BLaER1 (cell line): ENCODE measurements around the gene OPN3.

Source experiments
- H3K27ac ChIP-seq: shearing (Covaris generic); formaldehyde crosslinking; 2 replicates; pipeline ENCODE4 v1.8.1; 2022
- H3K27me3 ChIP-seq: shearing (Covaris generic); formaldehyde crosslinking; 2 replicates; pipeline ENCODE4 v1.8.1; 2022
- H3K36me3 ChIP-seq: shearing (Covaris generic); formaldehyde crosslinking; 2 replicates; pipeline ENCODE4 v1.8.1; 2022
- H3K4me1 ChIP-seq: shearing (Covaris generic); formaldehyde crosslinking; 2 replicates; pipeline ENCODE4 v1.8.1; 2022
- H3K4me2 ChIP-seq: shearing (Covaris generic); formaldehyde crosslinking; 2 replicates; pipeline ENCODE4 v1.8.1; 2022
- H3K4me3 ChIP-seq: shearing (Covaris generic); formaldehyde crosslinking; 2 replicates; pipeline ENCODE4 v1.8.1; 2022
- H3K9ac ChIP-seq: shearing (Covaris generic); formaldehyde crosslinking; 2 replicates; pipeline ENCODE4 v1.8.1; 2022
- H3K9me3 ChIP-seq: shearing (Covaris generic); formaldehyde crosslinking; 2 replicates; pipeline ENCODE4 v1.8.1; 2022
- H4K20me1 ChIP-seq: shearing (Covaris generic); formaldehyde crosslinking; 2 replicates; pipeline ENCODE4 v1.8.1; 2022
- Cebpa-rat ChIP-seq: shearing (Covaris generic); IDR thresholded peaks from 2 replicates; pipeline ENCODE4 v1.8.1; 2022

Gene OPN3

GRCh38 chr1:241596633-241597032 lies 43.5 kb downstream of the OPN3 start:
- Histone ChIP-seq H3K4me1 (peaks cover 37% of the 10 kb centered on the region), H3K9me3 (no peaks in the 10 kb centered on the region), H3K27ac (0 out of 2 replicates have a peak overlapping the region, but pooled peaks have one; percentile 10), H3K36me3 (peaks cover 53% of the 10 kb centered on the region), H3K4me3 (no peak overlapping the region), H4K20me1 (no peaks in the 10 kb centered on the region), H3K9ac (no peak overlapping the region), H3K4me2 (peak overlapping the region; percentile 66), H3K27me3 (no peaks in the 10 kb centered on the region)
- no peak for TF ChIP-seq Cebpa-rat

GRCh38 chr1:241593186-241593585 lies 47.0 kb downstream of the OPN3 start:
- Histone ChIP-seq H3K4me1 (peaks cover 22% of the 10 kb centered on the region), H3K9me3 (no peaks in the 10 kb centered on the region), H3K27me3 (no peaks in the 10 kb centered on the region), H3K4me3 (no peak overlapping the region), H3K27ac (no peak overlapping the region), H4K20me1 (no peaks in the 10 kb centered on the region), H3K36me3 (peaks cover 49% of the 10 kb centered on the region), H3K9ac (no peak overlapping the region), H3K4me2 (no peak overlapping the region)
- no peak for TF ChIP-seq Cebpa-rat

- Histone ChIP-seq H3K27me3 (no peaks in the 10 kb centered on the region), H3K27ac (no peak overlapping the region), H3K9me3 (no peaks in the 10 kb centered on the region), H4K20me1 (no peaks in the 10 kb centered on the region), H3K4me1 (peaks cover 15% of the 10 kb centered on the region), H3K4me3 (no peak overlapping the region), H3K9ac (no peak overlapping the region), H3K4me2 (no peak overlapping the region), H3K36me3 (peaks cover 49% of the 10 kb centered on the region)
- TF ChIP-seq Cebpa-rat: no peak
Observed at GRCh38 chr1:241592273-241592958, 47.8 kb downstream of the OPN3 start.

GRCh38 chr1:241591736-241592135 lies 48.4 kb downstream of the OPN3 start:
- H3K4me2 ChIP-seq: no peak overlapping the region
- peaks cover 48% of the 10 kb centered on the region for H3K36me3 ChIP-seq
- H4K20me1 ChIP-seq: no peaks in the 10 kb centered on the region

GRCh38 chr1:241591317-241591716 lies 48.9 kb downstream of the OPN3 start:
- H3K36me3 ChIP-seq: peaks cover 43% of the 10 kb centered on the region
- no peak overlapping the region for H3K27ac ChIP-seq
- no peak overlapping the region for H3K9ac ChIP-seq
- no peaks in the 10 kb centered on the region for H4K20me1 ChIP-seq
- H3K4me1 ChIP-seq: peaks cover 4% of the 10 kb centered on the region
- TF ChIP-seq Cebpa-rat: no peak
- no peak overlapping the region for H3K4me2 ChIP-seq
- H3K4me3 ChIP-seq: no peak overlapping the region
- H3K9me3 ChIP-seq: no peaks in the 10 kb centered on the region
- no peaks in the 10 kb centered on the region for H3K27me3 ChIP-seq

More at GRCh38 chr1:241591736-241592135, 48.4 kb downstream of the OPN3 start:
- Histone ChIP-seq H3K9me3 (no peaks in the 10 kb centered on the region), H3K27ac (no peak overlapping the region), H3K27me3 (no peaks in the 10 kb centered on the region), H3K4me1 (peaks cover 8% of the 10 kb centered on the region), H3K4me3 (no peak overlapping the region), H3K9ac (no peak overlapping the region)
- no peak for TF ChIP-seq Cebpa-rat

- peaks cover 38% of the 10 kb centered on the region for H3K36me3 ChIP-seq
- no peak overlapping the region for H3K4me2 ChIP-seq
- no peaks in the 10 kb centered on the region for H4K20me1 ChIP-seq
- H3K27me3 ChIP-seq: no peaks in the 10 kb centered on the region
- H3K4me1 ChIP-seq: no peaks in the 10 kb centered on the region
- no peak for TF ChIP-seq Cebpa-rat
- no peak overlapping the region for H3K4me3 ChIP-seq
- no peak overlapping the region for H3K9ac ChIP-seq
- H3K9me3 ChIP-seq: no peaks in the 10 kb centered on the region
- no peak overlapping the region for H3K27ac ChIP-seq
Observed at GRCh38 chr1:241590719-241591118, 49.5 kb downstream of the OPN3 start.

- H3K4me2 ChIP-seq: no peak overlapping the region
- TF ChIP-seq Cebpa-rat: no peak
- peaks cover 30% of the 10 kb centered on the region for H3K36me3 ChIP-seq
- H3K4me1 ChIP-seq: no peaks in the 10 kb centered on the region
- H4K20me1 ChIP-seq: no peaks in the 10 kb centered on the region
- H3K27me3 ChIP-seq: no peaks in the 10 kb centered on the region
- no peak overlapping the region for H3K4me3 ChIP-seq
- H3K27ac ChIP-seq: no peak overlapping the region
- H3K9ac ChIP-seq: no peak overlapping the region
- H3K9me3 ChIP-seq: no peaks in the 10 kb centered on the region
Observed at GRCh38 chr1:241589521-241589920, 50.6 kb downstream of the OPN3 start.

- no peaks in the 10 kb centered on the region for H3K4me1 ChIP-seq
- H4K20me1 ChIP-seq: no peaks in the 10 kb centered on the region
- H3K4me3 ChIP-seq: no peak overlapping the region
- no peak overlapping the region for H3K27ac ChIP-seq
- H3K9me3 ChIP-seq: peaks cover 5% of the 10 kb centered on the region; the same call in 1 of the 2 replicates
- peaks cover 16% of the 10 kb centered on the region for H3K36me3 ChIP-seq
- TF ChIP-seq Cebpa-rat: no peak
- no peaks in the 10 kb centered on the region for H3K27me3 ChIP-seq
- H3K9ac ChIP-seq: no peak overlapping the region
- H3K4me2 ChIP-seq: no peak overlapping the region
Observed at GRCh38 chr1:241586905-241587512, 53.2 kb downstream of the OPN3 start.

- no peak for TF ChIP-seq Cebpa-rat
- no peak overlapping the region for H3K4me2 ChIP-seq
- H3K9ac ChIP-seq: no peak overlapping the region
- peaks cover 25% of the 10 kb centered on the region for H3K36me3 ChIP-seq
- H3K4me3 ChIP-seq: no peak overlapping the region
- H3K4me1 ChIP-seq: no peaks in the 10 kb centered on the region
- peaks cover 23% of the 10 kb centered on the region for H3K9me3 ChIP-seq
- no peaks in the 10 kb centered on the region for H4K20me1 ChIP-seq
- no peak overlapping the region for H3K27ac ChIP-seq
- no peaks in the 10 kb centered on the region for H3K27me3 ChIP-seq
Observed at GRCh38 chr1:241582921-241583321, 57.2 kb downstream of the OPN3 start.

DNA sequence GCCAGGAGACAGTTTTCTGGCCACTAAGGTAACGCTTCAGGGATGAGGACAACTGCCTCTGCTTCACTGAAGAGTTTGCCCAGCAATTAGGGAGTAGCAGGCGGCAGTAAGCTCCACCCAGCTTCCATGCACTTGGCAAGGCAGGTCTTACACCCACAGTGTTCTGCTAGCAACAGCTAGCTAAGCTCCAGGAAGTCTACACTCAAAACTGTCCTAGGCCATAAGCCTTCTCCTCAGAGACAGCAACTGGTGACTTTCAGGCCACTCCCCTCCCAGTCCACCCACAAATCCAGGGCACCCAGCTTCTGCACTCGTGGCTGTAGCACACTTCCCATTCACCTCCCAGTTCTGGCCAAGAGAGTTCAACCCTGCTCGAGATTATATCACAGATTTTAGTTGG lies 60.7 kb downstream of the OPN3 start:
- Histone ChIP-seq H3K4me3 (no peak overlapping the region), H3K27ac (no peak overlapping the region), H3K9me3 (peaks cover 44% of the 10 kb centered on the region), H3K9ac (no peak overlapping the region), H3K4me1 (no peaks in the 10 kb centered on the region), H3K27me3 (no peaks in the 10 kb centered on the region), H4K20me1 (no peaks in the 10 kb centered on the region), H3K4me2 (no peak overlapping the region), H3K36me3 (peaks cover 37% of the 10 kb centered on the region)
- TF ChIP-seq Cebpa-rat: no peak
